GM12801 (cell line): Measurements from ENCODE around the gene MTUS2.

Source experiments
- CTCF ChIP-seq: IDR thresholded peaks from one replicate; pipeline ENCODE4 v1.5.1; 2011; ENCODE audit warnings: control low read depth; ENCODE audit not compliant: insufficient read length; ENCODE audit errors: extremely low read depth

MTUS2 gene

DNA sequence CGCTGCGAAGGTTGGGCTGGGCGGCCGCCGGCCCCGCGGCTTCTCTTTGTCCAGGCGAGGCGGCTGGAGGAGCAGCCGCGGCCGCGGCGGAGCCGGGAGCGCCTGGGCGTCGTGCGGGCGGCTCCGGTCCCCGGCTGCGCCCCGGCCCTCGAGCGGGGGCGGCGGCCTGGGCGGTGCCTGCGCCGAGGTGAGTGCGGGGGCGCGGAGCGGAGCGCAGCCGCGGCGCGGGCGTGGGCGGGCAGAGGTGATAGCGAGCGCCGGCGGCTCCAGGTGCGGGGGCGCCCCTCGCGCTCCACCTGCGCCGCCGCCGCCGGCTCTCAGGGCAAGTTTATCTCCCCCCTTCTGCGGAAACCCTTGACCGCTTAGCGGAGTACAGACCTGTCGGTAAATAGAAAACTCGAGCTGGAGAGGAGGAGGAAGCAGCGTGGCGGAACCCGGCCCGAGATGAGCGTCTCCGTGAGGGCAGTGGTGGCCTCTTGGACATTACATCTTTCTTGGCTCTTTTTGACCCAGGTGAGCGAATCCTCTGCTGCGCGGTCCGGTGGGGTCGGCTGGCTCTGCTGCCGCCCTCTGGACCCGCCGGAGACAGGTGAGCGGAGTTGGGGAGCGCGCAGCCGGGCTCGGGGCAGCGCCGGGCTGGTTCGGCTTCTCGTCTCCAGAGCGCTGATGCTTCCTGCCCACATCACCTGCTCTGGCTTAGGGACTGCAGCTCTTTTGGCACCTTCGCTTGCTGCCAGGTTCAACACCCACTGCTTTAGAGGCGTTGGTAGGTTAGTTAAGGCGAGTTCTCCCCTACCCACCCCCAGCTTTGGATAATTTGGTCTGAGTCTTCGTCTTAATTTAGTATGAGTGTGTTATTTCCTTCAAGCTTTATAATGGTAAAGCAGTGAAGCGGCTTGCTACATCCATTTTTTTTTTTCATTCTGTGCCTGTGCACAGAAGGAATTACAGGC is at the start of gene MTUS2:
Gene MTUS2 (plus strand): TSS at position 241 of the 953 bp plus-strand sequence.
- TF ChIP-seq CTCF, result no peak

DNA sequence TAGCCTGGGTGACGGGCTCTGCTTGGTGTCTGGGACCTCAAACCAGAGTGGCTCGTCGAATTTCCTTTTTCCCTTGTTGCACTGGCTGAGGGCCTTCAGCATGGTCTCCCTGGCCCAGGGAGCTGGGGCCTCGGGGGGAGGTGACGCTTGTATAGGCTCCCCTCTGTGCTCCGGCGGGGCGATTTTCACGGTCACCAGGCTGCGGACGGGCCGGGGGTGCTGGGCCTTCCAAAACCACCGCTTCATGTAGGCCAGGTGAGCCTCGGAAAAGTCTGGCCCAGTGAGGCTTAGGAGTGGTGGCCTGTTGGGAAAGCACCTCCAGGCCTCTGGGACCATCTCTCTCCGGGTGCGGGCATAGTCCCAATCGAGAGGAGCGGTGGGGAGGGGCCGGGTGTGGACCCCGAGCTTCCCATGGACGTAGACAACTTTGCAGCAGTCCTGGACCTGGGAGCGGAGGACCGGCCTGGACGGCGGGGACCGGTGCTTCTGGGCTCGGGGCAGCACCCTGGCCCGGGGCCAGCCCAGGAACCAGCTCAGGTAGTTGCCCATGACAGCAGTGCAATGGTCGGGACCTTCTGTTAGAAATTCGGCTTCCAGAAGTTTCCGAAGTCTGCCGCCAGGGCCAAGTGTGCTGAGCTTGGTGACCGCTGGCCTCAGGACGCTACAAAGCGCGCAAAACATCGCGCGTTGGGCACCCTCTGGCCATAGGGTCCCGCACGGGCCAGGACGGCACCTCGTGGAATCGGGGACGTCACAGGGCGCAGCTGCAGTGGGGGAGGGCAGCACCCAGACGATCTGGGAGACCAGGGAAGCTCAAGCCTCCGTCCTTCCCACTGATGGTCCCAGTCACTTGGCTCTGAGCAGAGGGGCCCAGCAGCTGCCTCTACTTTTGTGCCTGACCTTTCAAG is 41.6 kb upstream of the MTUS2 start:
- TF ChIP-seq CTCF, result no peak

- TF ChIP-seq CTCF, result no peak
These were observed 27.1 kb upstream of the MTUS2 start for GRCh38 chr13:28792992-28793391.

GRCh38 chr13:28794396-28794795 is 25.7 kb upstream of the MTUS2 start:
- TF ChIP-seq CTCF, result no peak

DNA sequence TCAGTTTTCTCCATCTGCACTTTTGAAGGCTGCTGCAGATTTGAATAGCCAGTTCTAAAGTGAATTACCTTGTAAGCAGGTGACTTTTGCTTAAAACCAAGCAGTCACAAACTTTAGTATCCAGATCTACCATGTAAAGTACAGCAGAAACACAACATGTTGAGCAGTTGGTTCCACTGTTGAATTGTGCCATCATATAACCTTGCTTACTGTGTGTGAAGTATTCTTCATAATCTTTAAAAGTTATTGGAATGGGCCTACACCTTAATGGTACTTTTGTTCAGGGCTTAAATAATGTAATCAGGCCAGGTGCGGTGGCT is 23.2 kb upstream of the MTUS2 start:
- TF ChIP-seq CTCF, result no peak

GRCh38 chr13:28805193-28805819 is 14.8 kb upstream of the MTUS2 start:
- TF ChIP-seq CTCF, result no peak

- TF ChIP-seq CTCF, result no peak
These were observed 2.9 kb upstream of the MTUS2 start for GRCh38 chr13:28817204-28817603.
